VCaP (cell line): ENCODE results near the gene CAPN9.

ENCODE experiments used
- H3K27ac ChIP-seq: fragments of 450-650 bp; 2 replicates; pipeline ENCODE4 v1.5.1; 2017
- CTCF ChIP-seq: fragments of 450-650 bp; conservative IDR thresholded peaks from 2 replicates; pipeline ENCODE4 v1.5.1; 2017; ENCODE audit warnings: mild to moderate bottlenecking, moderate library complexity

The CAPN9 gene

DNA sequence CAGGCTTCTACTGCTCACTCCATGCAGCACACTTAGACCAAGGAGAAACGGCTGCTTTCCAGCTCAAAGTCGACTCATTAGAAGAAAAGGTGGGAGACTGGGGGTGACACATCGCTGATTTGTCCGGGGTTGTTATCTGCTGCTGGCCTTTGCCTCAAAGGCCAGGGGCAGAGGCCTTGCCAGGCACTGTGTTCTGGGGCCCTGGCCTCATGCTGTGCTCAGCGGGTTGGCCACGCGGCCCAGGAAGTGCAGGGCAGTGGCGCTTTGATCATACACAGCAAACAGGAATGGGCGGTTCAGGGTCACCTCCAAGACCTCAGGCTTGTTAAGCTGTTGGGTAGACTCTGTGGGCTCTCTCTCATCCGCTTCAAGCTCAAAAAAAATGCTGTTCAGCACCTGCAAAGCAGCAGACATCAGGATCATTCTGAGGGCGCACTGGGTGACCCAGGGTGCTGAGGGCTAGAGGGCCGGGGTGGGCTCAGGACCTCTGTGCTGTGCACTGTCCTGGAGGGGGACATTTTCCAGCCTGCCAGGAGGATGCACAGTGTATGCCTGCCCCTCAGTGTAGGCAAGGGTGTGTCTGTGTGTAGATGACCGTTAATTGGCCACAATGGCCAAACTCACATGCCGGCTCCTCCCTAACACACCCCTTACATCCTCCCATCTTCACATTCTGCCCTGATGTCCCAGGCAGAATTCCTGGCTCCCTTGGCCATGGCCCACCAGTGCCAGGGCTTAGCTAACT, 44.1 kb upstream of the CAPN9 start:
- no peak for TF ChIP-seq CTCF
- no peak overlapping the region for H3K27ac ChIP-seq

- no peak overlapping the region for H3K27ac ChIP-seq
- TF ChIP-seq CTCF, result no peak
Measured at GRCh38 chr1:230703679-230704385, 43.4 kb upstream of the CAPN9 start.

DNA sequence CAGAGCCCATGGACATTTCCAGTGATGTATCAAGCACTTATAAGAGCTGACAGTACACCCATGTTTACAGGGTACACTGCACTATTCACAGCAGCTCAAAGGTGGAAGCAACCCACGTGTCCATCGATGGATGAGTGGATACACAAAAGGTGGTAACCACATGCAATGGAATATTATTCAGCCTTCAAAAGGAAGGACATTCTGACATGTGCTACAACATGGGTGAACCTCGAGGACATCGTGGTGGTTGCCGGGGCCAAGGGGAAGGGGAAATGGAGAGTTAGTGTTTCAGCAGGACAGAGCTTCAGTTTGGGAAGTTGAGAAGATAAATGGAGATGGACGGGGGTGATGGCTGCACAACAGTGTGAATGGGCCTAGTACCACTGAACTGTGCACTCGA, 42.4 kb upstream of the CAPN9 start:
- H3K27ac ChIP-seq, result no peak overlapping the region
- TF ChIP-seq CTCF, result no peak

GRCh38 chr1:230705289-230706019, 41.7 kb upstream of the CAPN9 start:
- TF ChIP-seq CTCF, result no peak
- H3K27ac ChIP-seq, result no peak overlapping the region

DNA sequence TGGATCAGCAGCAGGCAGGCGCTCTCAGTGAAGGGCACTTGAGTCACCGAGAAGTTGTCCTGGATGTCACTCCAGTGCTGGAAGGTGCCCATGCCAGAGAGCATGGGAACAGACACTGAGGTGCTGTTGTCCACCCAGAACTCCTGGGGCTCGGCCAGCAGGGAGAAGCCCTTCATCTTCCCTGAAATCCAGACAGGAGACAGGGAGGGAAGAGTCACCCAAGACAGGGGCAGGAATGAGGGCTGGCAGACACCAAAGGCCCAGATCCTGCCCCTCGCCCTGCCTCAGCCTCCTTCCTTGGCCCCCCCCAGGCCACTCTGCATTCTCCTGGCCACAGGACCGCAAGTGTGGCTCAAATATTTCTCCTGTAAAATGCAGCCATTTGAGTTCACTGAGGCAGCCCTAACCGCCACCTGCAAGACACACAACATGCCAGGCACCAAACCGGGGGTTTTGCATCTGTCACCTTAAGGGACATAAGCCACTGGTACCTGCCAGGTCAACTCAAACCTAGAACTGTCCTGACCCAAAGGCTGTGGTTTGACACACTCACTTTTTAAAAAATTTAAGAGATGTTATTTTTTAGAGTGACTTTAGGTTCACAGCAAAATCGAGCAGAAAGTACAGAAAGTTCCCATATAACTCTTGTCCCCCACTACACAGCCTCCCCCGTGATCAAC, 41.0 kb upstream of the CAPN9 start:
- no peak overlapping the region for H3K27ac ChIP-seq
- no peak for TF ChIP-seq CTCF

DNA sequence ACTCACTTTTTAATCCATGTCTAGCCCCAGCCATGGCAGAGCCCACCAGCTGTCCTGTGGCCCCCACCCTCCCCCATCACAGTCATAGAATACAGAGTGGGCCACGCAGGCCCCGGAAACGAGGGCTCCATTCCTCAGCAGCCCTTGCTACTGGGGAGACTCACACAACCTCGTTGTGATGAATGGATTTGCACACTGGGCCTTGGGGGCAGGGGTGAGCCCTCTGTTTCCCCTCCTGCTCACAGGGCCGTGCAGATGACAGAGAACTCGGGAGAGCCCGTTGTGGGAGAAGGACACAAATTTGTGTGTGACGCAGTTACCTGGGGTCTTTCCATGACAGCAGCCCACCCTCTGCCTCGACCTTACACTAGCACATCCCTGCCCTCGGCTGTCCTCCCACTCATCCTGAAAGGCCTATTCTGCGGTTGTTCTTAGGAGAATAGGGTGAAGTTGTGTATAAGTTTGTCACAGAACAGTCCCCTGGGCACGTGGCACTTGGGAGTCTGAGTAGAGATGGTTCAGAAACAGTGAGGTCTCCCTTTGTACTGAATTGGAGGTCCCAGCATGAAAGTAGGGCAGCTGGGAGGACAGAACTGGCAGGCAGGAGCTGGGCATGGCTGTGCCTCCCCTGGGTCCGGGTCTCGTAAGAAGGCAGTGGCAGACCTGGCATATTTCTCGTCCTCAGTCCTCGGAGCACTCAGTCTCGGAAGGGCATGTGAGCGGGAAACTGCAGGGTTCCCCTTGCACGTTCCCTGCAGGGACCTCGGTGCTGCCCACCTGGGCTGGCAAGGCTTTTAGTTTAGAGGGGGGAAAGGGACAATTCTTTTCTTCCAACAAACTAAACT, 40.1 kb upstream of the CAPN9 start:
- no peak overlapping the region for H3K27ac ChIP-seq
- TF ChIP-seq CTCF, result no peak
